Left renal pelvis (tissue), 4 donors: ENCODE data around the gene IFI16. TPM values are rescaled to one million over a fixed set of nuclear protein-coding genes. Genes with fewer than 3 reads are reported as not detected.
A peak's percentile ranks its signal among the peaks of the same experiment; 100 is the strongest.

Source experiments
- DNase-seq, 4 donors: peaks; one replicate each; pipeline ENCODE4 v3.0.0-alpha.2; 2013; ENCODE audit warnings: low read depth in 4 of 4, low spot score in 3 of 4
- polyA plus RNA-seq, 4 donors: library from polyadenylated mRNA; unstranded; fragments of 120-200 nt; gene quantifications; one replicate each; pipeline ENCODE4 v1.2.1, GENCODE V29; 2013; ENCODE audit not compliant: insufficient read length in 4 of 4

Gene IFI16
- 10 to 100 TPM; 66.4 to 94.3 (median 68.5) TPM for polyA plus RNA-seq

DNA sequence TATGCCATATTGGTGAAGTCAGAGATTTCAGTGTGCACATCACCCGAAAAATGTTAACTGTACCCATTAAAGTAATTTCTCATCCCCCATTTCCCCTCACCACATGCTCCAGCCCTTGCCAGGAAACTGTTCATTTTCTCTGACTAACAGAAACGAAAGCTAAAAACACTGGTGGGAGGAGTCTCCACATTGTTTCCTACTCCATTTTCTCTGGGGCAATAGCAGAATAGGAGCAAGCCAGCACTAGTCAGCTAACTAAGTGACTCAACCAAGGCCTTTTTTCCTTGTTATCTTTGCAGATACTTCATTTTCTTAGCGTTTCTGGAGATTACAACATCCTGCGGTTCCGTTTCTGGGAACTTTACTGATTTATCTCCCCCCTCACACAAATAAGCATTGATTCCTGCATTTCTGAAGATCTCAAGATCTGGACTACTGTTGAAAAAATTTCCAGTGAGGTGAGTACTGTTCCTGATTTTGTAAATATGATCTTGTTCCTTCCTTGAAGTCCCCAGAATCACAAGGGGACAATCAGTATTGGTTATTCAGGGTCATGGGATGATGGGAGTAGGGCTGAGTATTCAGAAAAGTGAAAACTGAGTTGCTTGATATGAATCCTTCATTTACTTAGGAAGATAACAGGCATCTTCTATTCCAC lies at the start of gene IFI16:
Gene IFI16 (plus strand): TSS at position 204 of the 658 bp plus-strand sequence. CDS start 4,774 bp downstream, outside the sequence.
- peak in 2 of 4 donors; percentile 37 to 65 for DNase-seq

DNA sequence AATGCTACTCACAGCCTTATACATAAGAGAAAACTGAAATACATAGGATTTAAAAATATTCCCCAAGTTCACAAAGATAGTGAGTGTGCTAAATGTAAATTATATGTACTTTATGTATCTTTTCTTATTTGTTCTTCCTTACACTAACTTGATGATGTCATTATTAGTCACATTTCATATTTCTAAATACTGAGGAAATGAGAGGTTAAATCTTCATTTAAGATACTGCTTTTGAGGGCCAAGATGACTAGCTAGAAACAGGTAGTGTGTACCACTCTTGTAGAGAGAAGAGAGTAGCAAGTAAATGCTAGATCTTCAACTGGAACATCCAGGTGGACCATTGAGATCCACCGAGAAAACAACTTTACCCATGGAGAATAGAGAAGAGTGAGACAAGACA lies 48.5 kb upstream of the IFI16 start:
- no peak for DNase-seq

GRCh38 chr1:158962983-158963382 lies 46.7 kb upstream of the IFI16 start:
- DNase-seq = no peak

- DNase-seq = no peak
Measured at GRCh38 chr1:158969166-158969565, 40.5 kb upstream of the IFI16 start.

DNA sequence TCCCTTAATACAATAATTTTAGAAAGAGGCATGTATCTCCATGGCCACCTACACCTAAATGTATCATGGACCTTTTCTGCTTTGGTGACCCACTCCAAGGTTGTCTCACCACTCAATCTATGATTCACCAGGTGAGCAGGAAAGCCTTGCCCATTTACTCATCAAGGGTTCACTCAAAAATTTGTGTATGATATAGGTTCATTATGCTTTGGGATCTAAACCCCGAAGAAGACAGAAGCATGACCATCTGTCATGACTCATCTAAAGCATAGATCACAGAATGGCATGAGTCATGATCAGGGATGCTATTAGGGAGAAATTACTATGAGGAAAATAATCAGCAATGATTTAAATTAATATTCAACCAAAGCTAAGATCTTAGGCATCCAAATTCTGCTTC lies 39.9 kb upstream of the IFI16 start:
- no peak for DNase-seq

- DNase-seq = no peak
Measured at GRCh38 chr1:158972841-158973240, 36.9 kb upstream of the IFI16 start.

GRCh38 chr1:158976219-158976618 lies 33.5 kb upstream of the IFI16 start:
- DNase-seq = no peak

GRCh38 chr1:158978730-158979129 lies 31.0 kb upstream of the IFI16 start:
- DNase-seq = no peak

- no peak for DNase-seq
Measured at GRCh38 chr1:158979229-158979628, 30.5 kb upstream of the IFI16 start.

DNA sequence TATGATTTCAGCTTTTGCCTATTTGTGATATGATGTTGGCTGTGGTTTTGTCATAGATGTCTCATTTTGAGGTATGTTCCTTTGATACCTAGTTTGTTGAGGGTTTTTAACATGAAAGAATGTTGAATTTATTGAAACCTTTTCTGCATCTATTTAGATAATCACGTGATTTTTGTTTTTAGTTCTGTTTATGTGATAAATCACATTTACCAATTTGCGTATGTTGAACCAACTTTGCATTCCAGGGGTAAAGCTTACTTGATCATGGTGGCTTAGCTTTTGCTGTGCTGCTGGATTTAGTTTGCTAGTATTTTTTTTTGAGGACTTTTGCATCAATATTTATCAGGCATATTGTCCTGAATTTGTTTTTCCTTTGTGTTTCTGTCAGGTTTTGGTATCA lies 26.5 kb upstream of the IFI16 start:
- no peak for DNase-seq

GRCh38 chr1:158984386-158984785 lies 25.3 kb upstream of the IFI16 start:
- no peak for DNase-seq

DNA sequence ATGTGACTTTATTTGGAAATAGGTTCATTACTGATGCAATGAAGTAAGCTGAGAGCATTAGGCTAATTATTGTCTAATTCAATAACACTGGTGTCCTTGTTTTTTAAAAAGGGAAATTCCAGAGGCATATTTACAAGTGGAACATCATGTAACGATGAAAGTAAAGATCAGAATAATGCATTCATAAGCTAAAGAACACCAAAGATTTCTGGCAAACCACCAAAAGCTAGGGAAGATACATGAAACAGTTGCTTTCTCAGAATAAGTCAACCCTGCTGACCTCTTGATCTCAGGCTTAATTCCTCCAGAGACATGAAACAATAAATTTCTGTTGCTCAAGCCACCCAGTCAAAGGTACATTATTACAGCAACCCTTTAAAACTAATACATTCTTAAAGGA lies 20.3 kb upstream of the IFI16 start:
- no peak for DNase-seq

DNA sequence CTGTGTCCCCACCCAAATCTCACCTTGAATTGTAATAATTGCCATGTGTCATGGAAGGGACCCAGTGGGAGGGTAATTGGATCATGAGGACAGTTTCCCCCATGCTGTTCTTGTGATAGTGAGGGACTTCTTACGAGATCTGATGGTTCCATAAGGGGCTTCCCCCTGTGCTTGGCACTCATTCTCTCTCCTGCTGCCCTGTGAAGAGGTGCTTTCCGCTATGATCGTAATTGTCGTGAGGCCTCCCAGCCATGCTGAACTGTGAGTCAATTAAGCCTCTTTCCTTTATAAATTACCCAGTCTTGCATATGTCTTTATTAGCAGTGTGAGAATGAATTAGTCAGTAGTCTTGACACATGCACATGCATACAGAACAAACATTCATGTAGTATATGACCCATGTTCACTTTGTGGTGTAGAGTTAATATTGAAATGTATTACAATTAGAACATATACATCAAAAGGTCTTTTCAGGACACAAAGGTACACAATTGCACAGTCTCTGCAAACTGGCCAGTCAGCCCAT lies 16.9 kb upstream of the IFI16 start:
- no peak for DNase-seq

DNA sequence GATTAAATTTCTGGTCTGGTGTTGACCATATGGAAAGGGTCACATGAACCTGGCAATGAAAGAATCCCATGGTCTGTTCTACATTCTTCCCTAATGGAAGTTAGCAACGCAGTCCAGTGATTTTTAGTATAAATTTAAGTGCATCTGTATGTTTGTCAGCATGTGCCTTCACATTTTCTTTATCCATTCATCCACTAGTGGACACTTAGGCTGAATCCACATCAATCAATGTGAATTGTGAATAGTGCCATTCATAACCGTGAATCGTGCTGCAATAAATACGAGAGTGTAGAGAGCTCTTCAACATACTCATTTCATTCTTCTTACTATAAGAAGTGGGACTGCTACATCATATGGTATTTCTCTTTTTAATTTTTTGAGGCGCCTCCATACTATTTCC lies 12.7 kb upstream of the IFI16 start:
- DNase-seq = no peak

- DNase-seq = no peak
Measured at GRCh38 chr1:158998037-158998780, 11.5 kb upstream of the IFI16 start.

- DNase-seq = peak in 2 of 4 donors; percentile 51 to 61
Measured at GRCh38 chr1:158998781-158999161, 10.9 kb upstream of the IFI16 start.

DNA sequence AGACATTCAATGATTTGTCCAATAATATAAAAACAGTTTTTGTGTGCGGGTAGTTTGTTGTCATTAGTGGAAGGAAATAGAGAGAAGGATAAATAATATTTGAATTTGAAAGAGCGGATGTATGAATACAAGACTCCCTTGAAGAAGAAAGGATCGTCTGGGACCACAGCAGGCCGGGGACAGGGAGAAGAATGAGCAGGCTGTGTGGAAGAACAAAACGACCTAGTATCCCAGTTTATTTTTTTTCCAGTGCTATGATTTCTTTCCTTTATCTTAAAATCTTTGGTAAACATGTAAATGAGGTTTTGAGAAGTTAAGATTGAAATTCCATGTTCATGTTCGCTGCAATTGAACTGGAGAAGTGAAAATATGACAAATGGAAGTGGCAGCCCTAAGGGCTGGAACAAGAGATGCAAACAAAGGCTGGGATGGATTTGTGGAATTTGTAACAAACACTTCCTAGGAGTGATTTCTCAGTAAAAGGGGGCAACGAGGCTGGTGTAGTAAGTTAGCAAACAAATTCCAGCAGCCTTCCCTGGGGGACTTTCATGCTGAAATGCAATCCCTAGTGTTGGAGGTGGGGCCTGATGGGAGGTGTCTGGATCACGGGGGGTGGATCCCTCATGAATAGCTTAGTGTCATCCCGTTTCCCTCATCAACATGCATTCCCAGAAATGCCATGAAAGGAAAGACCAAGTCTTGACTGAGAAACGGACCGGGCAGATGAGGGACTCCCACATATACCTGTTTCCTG lies 10.2 kb upstream of the IFI16 start:
- DNase-seq = peak; percentile 79 to 87 (median 86)

GRCh38 chr1:159000070-159000409 lies 9.7 kb upstream of the IFI16 start:
- DNase-seq = no peak

DNA sequence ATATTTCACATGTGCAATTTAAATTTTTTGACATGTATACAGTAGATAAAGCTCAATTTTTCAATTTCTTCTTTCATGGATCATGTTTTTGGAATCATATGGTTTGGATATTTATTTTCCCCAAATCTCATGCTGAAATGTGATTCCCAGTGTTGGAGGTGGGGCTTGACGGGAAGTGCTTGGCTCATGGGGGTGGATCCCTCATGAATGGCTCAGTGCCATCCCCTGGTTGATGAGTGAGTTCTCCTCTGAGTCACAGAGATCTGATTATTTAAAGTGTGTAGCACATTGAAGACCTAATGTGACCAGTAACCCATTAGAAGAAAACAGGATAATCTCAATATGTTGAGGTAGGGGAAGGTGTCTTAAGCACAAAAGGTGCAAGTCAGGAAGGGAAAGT lies 9.1 kb upstream of the IFI16 start:
- DNase-seq = peak in 2 of 4 donors; percentile 51 to 57

- DNase-seq = no peak
Measured at GRCh38 chr1:159005161-159005560, 4.5 kb upstream of the IFI16 start.

DNA sequence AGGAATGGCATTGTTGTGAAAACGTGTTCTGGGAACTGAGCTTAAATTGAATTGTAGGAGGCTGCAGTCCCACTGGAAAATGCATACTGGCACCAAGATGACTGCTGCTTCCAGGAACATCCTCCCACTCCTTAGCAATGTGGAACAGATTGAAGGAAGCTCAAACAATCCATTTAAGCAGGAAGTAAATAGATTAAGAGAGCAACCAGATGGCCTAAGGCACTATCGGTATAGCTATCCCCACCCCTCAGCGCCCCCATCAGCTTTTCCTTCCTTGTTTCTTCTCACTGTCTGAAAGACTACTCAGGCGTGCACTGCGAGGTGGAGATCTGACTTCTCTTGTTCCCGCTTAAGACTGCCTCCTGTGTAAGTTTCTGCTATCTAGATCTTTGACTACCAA lies 4.0 kb upstream of the IFI16 start:
- DNase-seq = no peak
